Right hindlimb (tissue), 1 donor: ENCODE measurements around the gene ALG12.
"Not testable (repeated sequence)": the region's sequence is repeated elsewhere in the genome, so short reads cannot be mapped to it uniquely, and the experiment has no call there.

Experiments
- DNase-seq: peaks from one replicate; pipeline ENCODE4 v3.0.0-alpha.2; 2018

The ALG12 gene

DNA sequence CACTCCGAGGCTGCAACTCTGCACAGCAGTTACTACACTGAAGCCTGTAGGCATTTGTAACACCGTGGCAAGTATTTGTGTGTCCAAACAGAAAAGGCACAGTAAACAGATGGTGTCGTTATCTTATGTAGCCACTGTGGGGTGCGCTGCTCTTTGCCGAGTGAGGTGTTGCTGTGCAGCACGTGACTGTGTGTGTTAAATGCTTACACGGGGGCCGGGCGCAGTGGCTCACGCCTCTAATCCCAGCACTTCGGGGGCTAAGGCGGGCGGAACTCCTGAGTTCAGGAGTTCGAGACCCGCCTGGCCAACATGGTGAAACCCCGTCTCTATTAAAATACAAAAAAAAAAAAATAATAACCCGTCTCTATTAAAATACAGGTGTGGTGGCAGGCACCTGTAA, 53.1 kb downstream of the ALG12 start:
- peak; percentile 0 for DNase-seq

DNA sequence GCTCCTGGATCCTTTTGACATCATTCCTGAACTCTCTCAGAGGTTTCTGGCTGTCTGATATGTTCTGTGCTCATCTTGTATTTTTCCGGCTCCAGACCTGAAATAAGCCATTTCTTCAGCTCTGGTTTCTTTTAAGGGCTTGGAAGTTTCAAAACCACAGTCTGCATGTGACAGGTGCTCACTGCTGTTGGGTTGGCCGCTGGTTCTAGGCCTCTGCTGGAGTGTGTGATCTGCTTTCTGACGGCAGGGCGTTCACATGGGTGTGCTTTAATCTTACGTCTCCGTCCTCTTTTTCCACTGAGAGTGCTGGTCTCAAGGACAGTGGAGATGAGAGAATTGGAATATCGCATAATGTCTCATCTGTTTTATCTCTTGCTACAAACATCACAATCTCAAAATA, 54.3 kb downstream of the ALG12 start:
- DNase-seq: no peak

DNA sequence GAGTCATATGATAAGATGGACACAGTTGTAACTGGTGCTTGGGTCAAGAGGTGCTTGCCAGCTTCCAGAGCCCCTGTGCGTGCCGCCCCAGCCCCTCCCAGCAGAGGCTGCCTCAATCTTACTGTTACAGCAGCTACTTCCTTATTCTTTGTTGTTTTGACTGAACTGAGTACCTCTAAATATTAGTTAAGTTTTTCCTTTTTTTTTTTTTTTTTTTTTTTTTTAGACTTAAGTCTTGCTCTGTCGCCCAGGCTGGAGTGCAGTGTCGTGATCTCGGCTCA, 55.8 kb downstream of the ALG12 start:
- no peak for DNase-seq

- no peak for DNase-seq
Measured at GRCh38 chr22:49861642-49862495, 56.4 kb downstream of the ALG12 start.

DNA sequence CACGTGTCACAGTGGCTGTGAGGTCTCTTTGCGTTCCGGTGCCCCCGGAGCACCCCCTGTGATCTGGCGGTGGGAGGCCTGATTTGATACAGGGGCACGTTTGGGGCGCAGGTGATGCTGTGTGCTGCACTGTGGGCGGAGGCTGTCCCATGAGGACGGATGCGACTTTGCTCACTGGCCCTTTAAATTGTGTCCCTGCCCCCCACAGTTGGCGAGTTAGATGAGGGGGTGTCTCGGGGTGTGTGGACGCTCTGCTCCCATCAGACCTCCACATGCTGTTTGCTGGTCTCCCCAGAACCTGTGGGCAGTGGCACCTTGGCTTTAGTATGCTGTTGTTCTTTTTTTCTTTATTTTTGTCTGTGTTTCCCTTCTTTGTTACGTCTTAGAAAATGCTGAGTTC, 59.4 kb downstream of the ALG12 start:
- no peak for DNase-seq

- DNase-seq: no peak
Measured at GRCh38 chr22:49856766-49857618, 61.2 kb downstream of the ALG12 start.

DNA sequence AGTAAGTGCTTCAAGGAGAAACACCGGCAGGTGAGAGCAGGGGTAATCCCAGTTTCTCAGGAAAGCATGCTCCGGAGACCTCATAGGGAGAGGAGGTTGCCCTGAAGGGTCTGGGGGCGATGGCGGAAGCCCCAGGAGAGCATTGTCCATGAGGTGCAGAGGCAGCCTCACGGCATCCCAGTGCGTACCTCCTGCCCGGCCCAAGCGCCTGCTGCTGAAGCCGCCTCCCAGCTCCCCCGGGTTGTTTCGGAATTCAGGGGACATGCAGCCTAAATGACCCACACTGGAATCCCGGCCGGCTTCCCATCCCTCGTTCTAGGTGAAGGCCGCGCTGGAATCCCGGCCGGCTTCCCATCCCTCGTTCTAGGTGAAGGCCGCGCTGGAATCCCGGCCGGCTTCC, 61.9 kb downstream of the ALG12 start:
- no peak for DNase-seq

DNA sequence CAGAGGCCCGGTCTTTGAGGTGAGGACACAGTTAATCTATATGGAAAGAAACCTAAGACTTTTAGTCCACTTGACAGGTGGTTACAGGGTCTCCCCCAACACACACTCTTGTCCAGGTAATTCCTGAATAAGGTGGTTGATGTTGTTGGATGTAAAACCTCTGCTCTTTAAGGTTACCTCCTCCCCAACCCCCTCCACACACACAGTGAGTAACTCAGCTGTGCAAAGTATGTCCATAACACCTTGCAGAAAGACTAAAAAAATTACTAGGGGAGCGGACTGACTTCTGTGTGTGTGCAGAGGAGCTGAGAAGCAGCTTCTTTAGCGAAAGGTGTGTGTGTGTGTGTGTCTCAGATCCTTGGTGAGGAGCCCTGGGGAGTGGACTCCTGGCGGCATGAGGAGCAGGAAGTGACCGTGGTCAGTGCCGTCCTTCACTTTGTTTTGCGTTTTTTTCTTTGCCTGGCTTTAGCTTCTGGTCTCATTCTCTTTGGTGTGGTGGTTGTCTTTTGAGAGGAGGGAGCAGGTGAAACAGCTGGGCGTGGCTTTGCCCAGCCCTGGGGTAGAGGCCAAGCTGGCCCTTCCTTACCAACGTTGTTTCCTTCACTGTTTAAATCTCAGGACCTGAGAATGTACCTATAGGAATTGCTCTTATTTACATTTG, 62.9 kb downstream of the ALG12 start:
- DNase-seq: no peak

DNA sequence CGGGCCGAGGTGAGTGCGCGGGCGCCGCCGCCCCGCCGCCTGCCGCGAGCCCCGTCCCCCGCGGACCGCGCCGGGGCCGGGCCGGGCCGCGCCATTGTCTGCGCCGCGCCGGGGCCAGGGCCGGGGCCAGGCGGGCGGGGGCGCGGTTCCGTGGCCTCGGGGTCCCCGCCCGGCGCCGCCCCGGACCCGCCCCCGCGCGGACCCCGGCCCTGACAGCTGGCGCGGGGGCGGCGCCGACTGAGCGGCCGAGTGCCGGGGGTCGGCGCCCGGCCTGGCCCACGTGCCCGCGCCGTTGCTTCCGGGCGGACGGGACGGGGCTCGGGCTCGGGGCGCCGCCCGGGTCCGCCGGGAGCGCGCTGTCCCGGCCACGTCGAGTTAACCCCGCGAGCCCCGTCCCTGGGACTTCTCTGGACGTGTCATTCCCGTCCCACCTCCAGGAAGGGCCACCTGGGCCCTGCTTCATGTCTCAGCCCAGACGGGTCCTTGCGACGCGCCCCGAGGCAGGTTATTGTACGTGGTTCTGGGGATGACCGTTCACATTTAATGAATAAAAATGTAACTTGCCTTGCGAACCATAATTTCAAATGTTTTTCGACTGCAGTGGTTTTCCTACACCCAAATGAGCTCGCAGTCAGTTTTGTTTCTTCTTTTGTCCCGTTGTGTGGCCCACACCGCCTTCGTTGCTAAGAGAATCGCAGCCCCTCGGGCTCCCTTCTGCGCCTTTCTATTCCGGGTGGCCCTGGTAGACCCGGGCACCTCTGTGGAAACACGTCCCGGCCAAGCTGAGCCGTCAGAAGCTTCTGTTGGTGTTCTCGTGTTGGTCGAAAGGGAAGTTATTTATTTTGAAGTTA, 64.0 kb downstream of the ALG12 start:
- peak; percentile 35 for DNase-seq

GRCh38 chr22:49852898-49853894, 65.0 kb downstream of the ALG12 start, which contains the start of gene ZBED4:
TSS of gene ZBED4 (plus strand) at chr22:49853844. CDS start at chr22:49883663, 29,819 bp downstream.
- DNase-seq: peak; percentile 97

DNA sequence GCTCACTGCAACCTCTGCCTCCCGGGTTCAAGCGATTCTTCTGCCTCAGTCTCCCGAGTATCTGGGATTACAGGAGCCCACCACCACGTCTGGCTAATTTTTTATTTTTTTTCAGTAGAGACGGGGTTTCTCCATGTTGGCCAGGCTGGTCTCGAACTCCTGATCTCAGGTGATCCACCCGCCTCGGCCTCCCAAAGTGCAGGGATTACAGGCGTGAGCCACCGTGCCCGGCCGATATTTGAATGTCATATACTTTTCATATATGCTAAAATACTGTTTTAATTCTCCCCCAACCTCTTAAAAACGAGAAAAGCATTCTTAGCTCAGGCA, 65.7 kb downstream of the ALG12 start:
- not testable (repeated sequence) for DNase-seq

DNA sequence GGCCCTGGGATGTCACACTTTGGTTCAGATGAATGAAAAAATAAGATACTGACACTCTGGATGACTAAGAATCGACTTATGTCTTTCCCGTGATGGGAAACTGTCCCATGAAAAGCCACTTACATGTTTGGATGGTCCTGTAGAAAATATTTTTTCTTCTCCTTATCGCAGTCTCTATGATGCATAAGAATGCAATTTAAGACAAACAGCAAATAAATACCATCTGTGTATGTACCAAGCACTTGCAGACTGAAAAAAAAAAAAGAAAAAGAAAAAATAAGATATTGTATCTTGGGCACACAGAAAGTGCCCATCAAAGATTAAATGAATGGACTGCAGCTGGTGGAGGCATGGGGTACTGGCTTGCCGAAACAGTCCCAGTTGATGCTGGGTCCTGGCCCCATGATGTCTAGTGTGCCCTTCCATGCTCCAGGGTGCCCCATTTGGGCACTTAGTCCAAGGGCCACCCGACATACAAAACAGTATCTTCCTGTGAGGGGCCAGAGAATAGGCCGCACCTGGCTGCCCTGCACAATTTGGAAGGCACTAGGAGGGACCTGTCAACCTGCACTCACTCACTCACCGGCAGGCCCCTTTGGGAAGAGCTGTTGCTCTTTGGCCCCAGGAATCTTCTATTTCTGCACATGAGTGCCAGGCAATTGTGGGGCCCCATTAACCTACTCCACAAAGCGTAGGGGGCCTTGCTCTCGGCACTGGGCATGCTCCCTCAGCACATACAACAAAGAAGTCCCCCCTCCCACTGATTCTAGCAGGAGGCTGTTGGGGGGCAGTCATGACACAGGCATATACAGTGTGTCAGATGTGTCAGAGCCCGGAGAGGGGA, 67.1 kb downstream of the ALG12 start:
- no peak for DNase-seq
